ENCODE data around the gene FDXACB1.

Gene FDXACB1, protein sequence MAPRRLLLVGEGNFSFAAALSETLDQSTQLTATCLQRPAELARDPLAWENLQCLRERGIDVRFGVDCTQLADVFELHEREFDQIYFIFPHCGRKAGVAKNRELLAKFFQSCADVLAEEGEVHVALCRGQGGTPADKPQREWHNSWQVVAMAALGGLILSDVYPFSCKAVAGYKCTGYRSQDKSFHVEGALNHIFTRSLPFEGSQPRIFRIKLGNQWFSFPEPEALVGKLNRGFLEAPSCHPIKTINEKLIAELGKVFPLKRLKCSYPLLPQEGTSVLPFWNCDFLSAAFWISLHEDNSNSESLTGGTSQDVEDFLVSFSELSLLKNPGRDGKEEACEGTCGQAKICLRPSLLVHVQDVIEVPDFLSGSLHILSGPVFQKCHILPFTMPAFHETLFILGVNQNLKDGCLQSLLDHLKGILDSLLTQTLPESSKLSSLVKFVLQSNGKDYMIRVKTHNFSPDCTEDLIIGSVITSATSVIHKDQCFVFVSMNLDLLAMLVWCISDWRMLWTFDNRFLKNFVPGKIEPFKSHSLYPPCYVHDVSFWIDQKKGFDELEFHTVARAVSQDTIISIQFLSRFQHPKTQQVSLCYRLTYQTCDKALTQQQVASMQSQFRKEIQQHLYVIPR

DNA sequence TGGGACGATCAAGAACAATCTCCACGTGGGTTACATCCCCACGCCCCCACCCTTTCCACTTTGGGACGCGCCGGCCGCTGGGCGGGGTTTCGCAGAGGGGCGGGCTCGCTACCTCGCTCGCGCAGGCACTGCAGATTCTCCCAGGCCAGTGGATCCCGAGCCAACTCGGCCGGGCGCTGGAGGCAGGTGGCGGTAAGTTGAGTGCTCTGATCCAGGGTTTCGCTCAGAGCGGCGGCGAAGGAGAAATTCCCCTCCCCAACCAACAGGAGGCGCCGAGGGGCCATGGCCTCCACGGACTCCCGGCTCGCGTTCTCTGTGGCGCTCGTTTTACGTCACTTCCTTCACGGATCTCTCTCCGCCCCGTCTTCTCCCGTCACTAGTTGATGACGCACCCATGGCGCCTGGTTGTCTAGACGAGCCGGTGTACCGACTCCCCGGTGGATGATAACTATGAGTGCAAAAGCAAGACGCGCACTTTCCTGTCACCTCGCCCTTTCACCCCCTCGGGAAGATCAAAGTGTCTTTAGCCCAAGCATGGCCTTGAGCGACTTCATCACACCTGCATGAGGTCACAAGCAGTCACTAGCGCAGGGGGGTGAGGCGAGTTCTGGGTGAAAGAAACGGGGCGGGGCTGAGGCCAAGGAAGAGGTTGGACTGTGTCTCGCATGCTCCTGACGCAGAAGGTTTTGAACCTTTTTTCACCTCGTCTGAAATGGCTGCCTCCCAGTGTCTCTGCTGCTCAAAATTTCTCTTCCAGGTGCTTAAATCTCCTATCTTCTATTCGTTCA is at the start of gene FDXACB1, which contains the start of gene CFAP68:
TSS of gene FDXACB1 (minus strand) at position 317 of the 788 bp plus-strand sequence. CDS start at position 284, 33 bp downstream.
TSS of gene CFAP68 (plus strand) at position 693 of the 788 bp plus-strand sequence. CDS start at position 713, 20 bp downstream.
- DNase-seq (ENCODE audit: extremely low read depth in 1 of 2, low read depth in 1 of 2), result peak; percentile 89 to 94

DNA sequence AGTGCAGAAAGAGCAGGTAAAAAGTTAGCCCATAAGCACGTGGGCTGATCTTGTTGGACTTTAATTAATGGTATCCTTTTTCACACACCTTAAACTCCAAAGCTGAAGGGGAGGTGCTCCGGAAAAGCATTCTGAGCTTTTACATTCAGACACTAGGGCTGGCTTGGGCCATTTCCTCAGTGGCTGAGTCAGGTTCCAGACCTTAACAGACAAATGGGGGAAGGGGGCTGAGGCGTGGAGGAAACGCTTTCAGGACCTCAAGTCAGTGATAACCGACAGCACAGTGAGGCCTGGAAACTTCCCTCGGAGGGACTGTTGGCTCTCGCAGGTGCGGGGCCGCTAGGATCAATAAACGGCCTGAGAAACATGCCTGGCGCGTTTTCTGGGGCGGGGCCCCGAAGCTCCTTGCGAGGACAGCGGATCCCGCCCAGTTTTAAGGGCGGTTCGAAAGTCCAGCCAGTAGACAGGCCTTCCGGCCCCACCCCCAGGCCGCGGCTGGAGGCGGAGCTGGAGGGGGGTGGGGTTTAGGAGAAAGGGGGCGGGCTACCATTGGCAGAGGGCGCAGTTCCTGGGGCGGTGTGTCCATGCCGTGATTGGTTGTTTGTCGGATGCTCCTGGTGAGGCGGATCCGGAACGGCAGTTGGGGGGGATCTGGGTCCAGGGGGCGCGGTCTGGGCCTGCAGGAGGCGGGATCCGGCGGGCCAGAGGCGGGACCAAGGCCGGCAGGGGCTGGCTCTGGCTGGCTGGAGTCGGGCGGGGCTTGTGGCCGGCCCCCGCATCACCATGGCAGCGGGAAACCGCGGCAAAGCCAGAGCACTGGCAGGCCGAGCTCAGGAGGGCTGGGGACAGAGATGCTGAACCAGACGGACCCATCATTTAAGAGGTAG is 47.8 kb upstream of the FDXACB1 start:
- DNase-seq (ENCODE audit: extremely low read depth in 1 of 2, low read depth in 1 of 2), result peak; percentile 80 to 87

DNA sequence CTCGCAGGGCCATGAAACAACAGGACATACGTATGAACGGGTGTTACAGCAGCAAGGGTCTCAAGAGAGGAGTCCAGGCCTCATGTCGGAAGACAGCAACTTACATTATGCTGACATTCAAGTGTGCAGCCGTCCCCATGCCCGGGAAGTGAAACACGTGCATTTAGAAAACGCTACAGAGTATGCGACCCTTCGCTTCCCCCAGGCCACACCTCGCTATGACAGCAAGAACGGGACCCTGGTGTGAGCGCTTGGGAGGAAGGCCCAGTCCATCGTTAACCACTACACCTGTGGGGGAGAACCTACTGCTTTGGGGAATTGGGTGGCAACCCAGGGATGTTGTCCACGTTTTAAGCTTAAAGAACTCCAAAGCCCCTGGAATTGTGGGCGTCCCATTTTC is 47.0 kb upstream of the FDXACB1 start:
- no peak for DNase-seq (ENCODE audit: extremely low read depth in 1 of 2, low read depth in 1 of 2)

DNA sequence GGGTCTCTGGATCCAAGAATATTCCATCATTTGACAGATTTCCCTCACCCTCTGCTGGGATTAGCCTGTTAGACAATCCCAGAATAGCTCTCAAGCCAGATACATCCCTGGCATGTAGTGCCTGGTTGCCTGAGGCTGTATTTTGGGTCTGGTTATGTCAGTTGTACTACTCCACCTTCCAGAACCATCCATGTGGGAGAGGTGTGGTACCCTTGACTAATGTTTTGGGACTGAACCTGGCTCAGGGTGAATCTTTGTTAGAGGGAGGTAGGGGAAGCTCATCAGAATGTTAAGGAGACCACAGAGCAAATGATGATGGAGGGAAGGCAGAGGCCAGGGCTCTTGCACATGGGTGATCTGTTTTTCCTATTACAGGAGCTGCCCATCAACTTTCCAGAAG is 45.0 kb upstream of the FDXACB1 start:
- DNase-seq (ENCODE audit: extremely low read depth in 1 of 2, low read depth in 1 of 2), result no peak

DNA sequence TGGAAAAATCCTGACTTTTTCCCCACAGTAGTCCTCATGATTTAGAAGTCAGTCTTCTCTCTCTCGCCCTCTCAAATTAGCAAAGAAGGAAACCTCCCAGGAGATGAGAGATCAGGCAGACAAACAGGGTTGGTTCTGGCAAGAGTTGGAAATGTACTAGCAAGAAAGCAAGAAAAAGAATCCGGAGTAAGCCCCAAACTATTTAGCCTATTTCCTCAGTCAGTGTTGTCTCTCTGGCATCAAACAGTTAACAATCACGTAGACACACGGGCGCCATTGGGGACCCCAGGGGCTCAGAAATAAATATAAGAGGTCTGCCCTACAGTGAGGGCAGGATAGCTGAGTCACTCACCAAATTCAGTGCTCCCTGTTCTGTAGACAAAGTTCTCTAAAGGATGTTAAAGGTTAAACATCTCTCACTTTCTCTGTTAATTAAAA is 44.4 kb upstream of the FDXACB1 start:
- no peak for DNase-seq (ENCODE audit: extremely low read depth in 1 of 2, low read depth in 1 of 2)

DNA sequence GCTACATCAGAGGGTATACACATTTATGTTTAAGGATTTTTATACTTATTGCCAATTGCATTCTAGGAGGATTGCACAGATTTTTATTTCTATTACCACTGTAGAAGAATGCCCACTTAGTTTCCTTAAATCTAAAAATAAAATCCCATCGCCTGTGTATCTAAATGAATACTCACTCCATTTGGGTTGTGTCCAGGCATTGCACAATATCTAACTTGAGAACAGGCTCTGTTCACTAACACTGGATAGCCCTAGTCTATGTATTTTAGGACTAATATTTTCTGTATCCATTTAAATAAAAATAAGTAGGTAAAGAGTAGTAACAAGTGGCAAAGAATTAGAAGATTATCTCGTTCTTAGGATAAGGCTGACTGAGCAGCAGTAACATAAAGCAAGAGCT is 43.8 kb upstream of the FDXACB1 start:
- DNase-seq (ENCODE audit: extremely low read depth in 1 of 2, low read depth in 1 of 2), result no peak

DNA sequence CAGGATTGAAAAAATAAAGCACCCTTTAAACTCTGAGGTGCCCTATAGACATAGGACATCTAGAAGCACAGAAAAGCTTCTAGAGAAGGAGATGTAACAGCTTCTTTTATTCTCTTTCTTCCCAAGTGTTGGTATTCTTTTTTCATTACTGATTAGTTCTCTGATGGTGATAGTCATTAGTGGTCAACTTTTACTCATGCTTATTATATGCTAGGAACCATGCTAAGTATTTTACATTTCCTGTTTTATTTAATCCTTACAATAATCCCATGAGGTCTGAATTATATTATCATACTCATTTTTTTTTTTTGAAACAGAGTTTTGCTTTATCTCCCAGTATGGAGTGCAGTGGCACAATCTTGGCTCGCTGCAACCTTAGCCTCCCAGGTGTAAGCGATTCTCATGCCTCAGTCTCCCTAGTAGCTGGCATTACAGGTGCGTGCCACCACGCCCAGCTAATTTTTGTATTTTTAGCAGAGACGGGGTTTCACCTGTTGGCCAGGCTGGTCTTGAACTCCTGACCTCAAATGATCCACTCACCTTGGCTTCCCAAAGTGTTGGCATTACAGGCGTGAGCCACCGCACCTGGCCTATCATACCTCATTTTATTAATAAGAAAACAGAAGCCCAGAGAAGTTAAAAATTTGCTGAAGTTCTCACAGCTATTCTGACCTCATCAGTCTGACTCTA is 42.7 kb upstream of the FDXACB1 start:
- DNase-seq (ENCODE audit: extremely low read depth in 1 of 2, low read depth in 1 of 2), result no peak

DNA sequence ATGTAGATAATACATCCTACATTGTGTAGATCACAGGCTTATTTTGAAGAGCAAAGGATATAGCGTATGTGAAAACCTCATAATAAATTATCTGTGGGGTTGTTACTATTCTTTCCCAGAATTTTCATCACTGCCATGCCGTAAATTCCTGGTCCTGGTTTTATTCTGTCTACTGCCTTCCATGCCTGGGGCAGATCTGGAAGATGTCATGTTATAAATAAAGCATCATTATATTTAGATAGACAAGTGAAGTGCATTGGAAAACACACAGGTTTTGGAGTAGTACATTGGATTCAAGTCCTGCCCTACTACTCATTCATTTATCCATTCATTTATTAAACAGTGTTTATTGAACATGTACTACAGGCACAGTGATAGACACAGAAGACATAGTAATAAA is 41.9 kb upstream of the FDXACB1 start:
- DNase-seq (ENCODE audit: extremely low read depth in 1 of 2, low read depth in 1 of 2), result no peak

DNA sequence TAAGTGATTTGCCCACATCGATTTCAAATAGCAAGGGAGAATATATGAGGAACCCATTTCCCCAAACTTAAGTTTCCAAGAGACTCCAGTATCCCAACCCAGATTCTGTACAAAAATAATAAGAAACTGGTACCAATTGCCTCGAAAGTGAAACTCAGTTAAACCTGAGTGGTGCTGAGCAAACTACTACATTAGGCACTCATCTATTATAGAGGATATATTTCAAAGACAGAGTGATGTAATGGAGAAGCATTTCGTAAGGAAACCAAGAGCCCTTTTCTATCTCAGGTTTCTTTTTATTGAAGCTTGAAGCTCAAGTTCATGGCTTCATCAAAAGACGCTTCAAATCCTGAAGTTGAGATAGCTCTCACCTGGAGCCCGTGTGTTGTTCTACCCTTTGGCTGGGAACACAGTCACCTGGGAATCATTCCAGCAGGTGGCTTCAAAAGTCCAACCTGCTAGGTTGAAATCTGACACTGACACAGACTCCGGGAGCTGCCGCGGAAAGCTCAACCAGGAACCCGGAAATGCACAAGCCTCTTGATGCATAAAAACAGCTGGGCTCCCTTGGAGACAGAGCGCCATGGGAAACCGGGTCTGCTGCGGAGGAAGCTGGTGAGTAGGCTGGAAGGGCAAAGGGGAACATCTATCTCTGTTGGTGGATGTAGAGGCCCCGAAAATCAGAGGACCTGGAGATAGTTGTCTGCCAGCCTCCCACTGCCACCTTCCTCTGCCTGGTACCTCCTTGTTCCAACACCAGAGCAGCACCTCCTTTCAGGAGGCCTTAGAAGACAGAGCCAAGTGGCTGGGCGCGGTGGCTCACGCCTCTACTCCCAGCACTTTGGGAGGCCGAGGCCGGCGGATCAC is 39.7 kb upstream of the FDXACB1 start, which contains the start of gene C11orf52:
TSS of gene C11orf52 (plus strand) at position 524 of the 867 bp plus-strand sequence. CDS start at position 584, 60 bp downstream.
- DNase-seq (ENCODE audit: extremely low read depth in 1 of 2, low read depth in 1 of 2), result no peak

DNA sequence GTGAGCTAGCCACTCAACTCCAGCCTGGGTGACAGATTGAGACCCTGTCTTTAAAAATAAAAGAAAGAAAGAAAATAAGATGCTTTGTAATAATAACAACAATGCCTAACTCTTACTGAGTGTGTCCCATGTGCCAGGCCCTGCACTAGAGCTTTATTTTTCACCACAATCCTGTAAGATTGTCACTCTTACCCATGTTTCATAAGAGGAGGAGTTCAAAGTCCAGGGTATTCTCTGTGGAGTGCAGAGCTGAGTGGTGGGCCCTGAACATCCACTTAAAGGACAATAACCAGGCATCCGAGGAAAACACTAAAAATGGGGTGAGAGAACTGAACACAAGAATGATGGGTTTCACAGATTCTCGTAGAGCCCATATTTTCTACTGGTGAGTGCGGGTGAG is 38.8 kb upstream of the FDXACB1 start:
- DNase-seq (ENCODE audit: extremely low read depth in 1 of 2, low read depth in 1 of 2), result no peak

DNA sequence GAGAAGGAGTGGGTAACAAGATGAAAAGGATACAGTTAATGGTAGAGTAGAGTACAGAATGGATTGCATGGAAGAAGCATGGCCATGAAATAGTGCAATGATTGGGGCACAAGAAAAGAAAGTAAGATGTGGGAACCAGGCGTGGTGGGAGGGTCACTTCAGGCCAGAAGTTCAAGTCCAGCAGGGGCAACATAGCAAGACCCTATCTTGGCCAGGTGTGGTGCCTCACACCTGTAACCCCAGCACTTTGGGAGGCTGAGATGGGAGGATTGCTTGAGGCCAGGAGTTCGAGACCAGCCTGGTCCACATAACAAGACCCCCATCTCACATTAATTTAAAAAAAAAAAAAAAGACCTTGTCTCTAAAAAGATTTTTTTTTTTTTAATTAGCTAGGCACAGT is 38.3 kb upstream of the FDXACB1 start:
- no peak for DNase-seq (ENCODE audit: extremely low read depth in 1 of 2, low read depth in 1 of 2)

DNA sequence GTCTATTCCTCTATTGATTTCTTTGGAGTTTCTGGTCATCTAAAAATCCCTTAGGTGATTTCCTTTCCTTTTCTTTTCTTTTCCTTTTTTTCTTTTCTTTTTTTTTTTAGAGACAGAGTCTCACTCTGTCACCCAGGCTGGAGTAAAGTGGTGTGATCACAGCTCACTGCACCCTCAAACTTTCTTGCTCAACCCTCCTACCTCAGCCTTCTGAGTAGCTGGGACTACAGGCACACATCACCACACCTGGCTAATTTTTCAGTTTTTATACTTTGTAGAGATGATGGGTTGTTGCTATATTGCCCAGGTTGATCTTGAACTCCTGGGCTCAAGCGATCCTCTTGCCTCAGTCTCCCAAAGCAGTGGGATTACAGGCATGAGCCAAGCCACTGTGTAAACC is 37.8 kb upstream of the FDXACB1 start:
- no peak for DNase-seq (ENCODE audit: extremely low read depth in 1 of 2, low read depth in 1 of 2)

DNA sequence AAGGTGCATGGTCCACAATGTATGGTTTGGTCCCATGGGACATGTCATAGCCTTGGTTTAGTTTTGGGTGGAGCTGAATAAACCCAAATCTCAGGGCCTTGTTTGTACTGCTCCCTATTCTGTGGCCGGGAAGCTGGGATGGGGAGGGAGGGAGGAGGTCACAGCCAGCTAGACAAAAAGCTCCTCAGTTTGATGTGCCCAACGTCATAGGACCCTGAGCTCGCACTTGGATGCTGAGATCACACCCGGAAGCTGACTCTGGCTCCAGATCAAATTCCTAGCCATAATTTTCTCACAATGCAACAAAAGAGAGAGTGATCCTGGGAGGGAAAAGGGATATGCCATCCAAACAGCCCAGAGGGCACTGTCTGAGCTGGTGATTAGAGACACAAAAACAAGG is 35.0 kb upstream of the FDXACB1 start:
- DNase-seq (ENCODE audit: extremely low read depth in 1 of 2, low read depth in 1 of 2), result no peak

DNA sequence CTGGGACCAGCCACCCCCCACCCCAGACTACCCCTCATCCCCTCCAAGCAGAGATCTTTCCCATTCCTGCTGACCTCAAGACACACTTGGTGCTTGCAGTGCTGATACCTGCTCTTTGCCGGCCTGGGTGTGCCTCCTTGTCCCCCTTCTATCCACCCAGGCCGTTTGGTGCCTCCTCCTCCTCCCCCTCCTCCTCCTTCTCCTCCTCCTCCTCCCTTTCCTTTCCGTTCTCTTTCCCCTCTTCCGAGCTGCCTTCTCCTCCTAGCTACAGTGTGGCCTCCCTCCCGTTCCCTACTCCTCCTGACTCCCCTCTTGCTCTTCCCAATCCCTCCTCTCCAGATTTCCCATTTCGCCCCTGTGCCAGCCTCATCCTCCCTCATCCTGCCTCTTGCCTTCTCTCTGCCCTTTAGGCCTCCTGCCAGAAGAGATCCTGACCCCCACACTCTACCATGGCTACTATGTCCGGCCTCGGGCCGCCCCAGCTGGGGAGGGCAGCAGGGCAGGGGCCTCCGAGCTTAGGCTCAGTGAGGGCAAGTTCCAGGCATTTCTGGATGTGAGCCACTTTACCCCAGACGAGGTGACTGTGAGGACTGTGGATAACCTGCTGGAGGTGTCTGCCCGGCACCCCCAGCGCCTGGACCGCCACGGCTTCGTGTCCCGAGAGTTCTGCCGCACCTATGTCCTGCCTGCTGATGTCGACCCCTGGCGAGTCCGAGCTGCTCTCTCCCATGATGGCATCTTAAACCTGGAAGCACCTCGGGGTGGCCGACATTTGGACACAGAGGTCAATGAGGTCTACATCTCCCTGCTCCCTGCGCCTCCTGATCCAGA is 34.3 kb upstream of the FDXACB1 start:
- DNase-seq (ENCODE audit: extremely low read depth in 1 of 2, low read depth in 1 of 2), result no peak

DNA sequence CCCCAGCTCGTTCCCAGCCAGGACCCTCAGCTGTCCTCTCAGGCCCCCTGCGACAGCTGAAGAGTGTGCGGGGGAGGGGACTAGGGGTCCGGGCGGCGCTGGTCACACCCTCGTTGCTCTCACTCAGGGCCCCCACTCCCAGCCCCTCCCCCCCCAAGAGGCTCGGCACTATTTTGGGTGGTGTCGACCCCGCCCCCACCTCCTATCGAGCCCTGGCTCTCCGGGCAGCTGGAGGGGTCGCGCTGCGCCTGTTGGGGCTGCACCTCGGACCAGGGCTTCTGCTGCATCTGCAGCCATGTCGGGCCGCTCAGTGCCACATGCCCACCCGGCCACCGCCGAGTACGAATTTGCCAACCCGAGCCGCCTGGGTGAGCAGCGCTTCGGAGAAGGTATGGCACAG is 33.6 kb upstream of the FDXACB1 start, which contains the start of gene HSPB2:
TSS of gene HSPB2 (plus strand) at position 200 of the 400 bp plus-strand sequence. CDS start at position 296, 96 bp downstream.
- no peak for DNase-seq (ENCODE audit: extremely low read depth in 1 of 2, low read depth in 1 of 2)

DNA sequence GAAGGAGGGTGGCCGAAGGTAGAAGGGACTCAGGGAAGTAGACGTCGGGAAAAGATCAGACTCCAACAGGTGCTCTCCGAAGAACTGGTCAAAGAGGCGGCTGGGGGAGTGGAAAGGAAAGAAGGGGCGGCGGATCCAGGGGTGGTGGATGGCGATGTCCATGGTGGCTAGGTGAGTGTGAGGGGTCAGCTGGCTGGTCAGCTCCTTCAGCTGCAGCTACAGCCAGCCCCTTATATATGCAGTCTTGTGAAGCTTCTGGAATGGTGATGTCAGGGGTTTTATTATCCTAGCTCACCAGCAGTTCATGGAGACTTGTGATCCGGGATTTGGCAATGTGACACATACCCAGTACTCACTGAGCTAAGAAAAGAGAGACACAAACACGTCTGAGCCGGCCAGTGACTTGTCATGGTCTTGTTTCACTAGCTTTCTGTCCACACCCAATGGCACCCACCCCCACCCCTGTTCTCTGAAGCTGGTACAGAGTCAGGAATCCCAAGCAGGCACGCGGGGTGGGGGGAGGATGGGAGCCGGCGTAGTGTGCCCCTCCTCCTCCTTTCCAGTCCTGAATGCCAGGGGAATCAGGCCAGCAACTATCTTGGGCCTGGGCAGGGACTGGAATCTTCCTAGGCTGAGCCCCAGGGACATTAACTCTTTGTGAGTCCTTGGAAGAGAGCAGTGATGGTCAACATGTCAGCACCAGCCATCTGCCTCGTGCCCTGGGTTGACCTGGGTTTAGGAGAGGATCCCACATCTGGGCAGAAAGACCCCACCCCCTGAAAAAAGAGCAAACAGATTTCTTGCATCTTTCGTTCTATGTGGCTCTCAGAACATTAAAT is 32.8 kb upstream of the FDXACB1 start, which contains the start of gene CRYAB:
TSS of gene CRYAB (minus strand) at position 208 of the 839 bp plus-strand sequence. CDS start at position 162, 46 bp downstream.
- DNase-seq (ENCODE audit: extremely low read depth in 1 of 2, low read depth in 1 of 2), result no peak
